Caco-2 (cell line): ENCODE measurements around the gene ASPG. TPM values are rescaled to one million over a fixed set of nuclear protein-coding genes. Genes with fewer than 3 reads are reported as not detected.

ENCODE experiments used
- BruUV-seq: library from RNA; stranded (reverse); fragments of 400-500 nt; replicated peaks from 2 replicates; lab custom pipeline; 2021; lab: Mats Ljungman, UMichigan
- CTCF ChIA-PET: fragments of 300-600 bp; sonication (Branson Sonifier 250); formaldehyde crosslinking; loops from one replicate; lab custom pipeline; 2022; ENCODE audit warnings: antibody characterized with exemption; lab: Charles Lee
- POLR2A ChIA-PET: fragments of 300-600 bp; sonication (Branson Sonifier 250); formaldehyde crosslinking; loops from one replicate; lab custom pipeline; 2022; ENCODE audit warnings: antibody characterized with exemption; lab: Charles Lee
- DNase-seq, 2 experiments: peaks; one replicate each; pipeline versions ENCODE4 v3.0.0 to v3.0.0-alpha.2; 2020 to 2022
- H3K27me3 ChIP-seq: replicated peaks from 2 replicates; pipeline ENCODE4 v1.6.0; 2011; ENCODE audit warnings: low read length; ENCODE audit not compliant: control insufficient read depth, insufficient read depth
- H3K36me3 ChIP-seq: 2 replicates; pipeline ENCODE4 v1.5.1; 2011; ENCODE audit warnings: low read length; ENCODE audit not compliant: control insufficient read depth, insufficient read depth
- H3K4me1 ChIP-seq: fragments of 250-450 bp; sonication (Bioruptor Pico); 2 replicates; pipeline ENCODE4 v1.5.1; 2020; ENCODE audit warnings: mild to moderate bottlenecking
- H3K4me3 ChIP-seq: 2 replicates; pipeline ENCODE4 v1.5.1; 2011; ENCODE audit warnings: low read depth, mild to moderate bottlenecking, control low read depth, low read length
- H3K9me3 ChIP-seq: fragments of 250-450 bp; sonication (Bioruptor Pico); 2 replicates; pipeline ENCODE4 v1.5.1; 2020; ENCODE audit warnings: mild to moderate bottlenecking, moderate library complexity
- H3K27ac Mint-ChIP-seq: one replicate; pipeline ENCODE4 v1.8.0; 2022; ENCODE audit warnings: mixed read lengths; ENCODE audit not compliant: unreplicated experiment
- H3K27me3 Mint-ChIP-seq: one replicate; pipeline ENCODE4 v1.8.0; 2022; ENCODE audit warnings: mixed read lengths; ENCODE audit not compliant: insufficient read depth, unreplicated experiment
- H3K36me3 Mint-ChIP-seq: one replicate; pipeline ENCODE4 v1.8.0; 2022; ENCODE audit warnings: mild to moderate bottlenecking, mixed read lengths; ENCODE audit not compliant: insufficient read depth, unreplicated experiment
- H3K4me1 Mint-ChIP-seq: one replicate; pipeline ENCODE4 v1.8.0; 2022; ENCODE audit warnings: low read depth, mixed read lengths; ENCODE audit not compliant: unreplicated experiment
- H3K4me3 Mint-ChIP-seq: one replicate; pipeline ENCODE4 v1.8.0; 2022; ENCODE audit warnings: mild to moderate bottlenecking, moderate library complexity, mixed read lengths; ENCODE audit not compliant: unreplicated experiment
- H3K9me3 Mint-ChIP-seq: one replicate; pipeline ENCODE4 v1.8.0; 2022; ENCODE audit warnings: mixed read lengths; ENCODE audit not compliant: unreplicated experiment
- intact Hi-C: fragments of 100-400 bp; cut with micrococcal nuclease; formaldehyde crosslinking; loops from one replicate; pipeline ENCODE4 v1.10.0; 2022; ENCODE audit not compliant: unreplicated experiment
- total RNA-seq: library from RNA; stranded (reverse); gene quantifications from 2 replicates; pipeline ENCODE4 v1.2.3, GENCODE V29; 2022
- TF ChIP-seq, protein P1 (sequence below), 2 experiments: fragments of 200-600 bp in 1 of 2; IDR thresholded peaks; 1 replicate in 1 of 2; 2 replicates in 1 of 2; pipeline versions ENCODE4 v1.5.1 to v1.8.0; 2011 to 2022; ENCODE audit warnings: antibody characterized with exemption in 1 of 2, control low read depth in 1 of 2, inconsistent platforms in 1 of 2, low read depth in 1 of 2, low read length in 1 of 2, mild to moderate bottlenecking in 1 of 2, moderate library complexity in 1 of 2; ENCODE audit not compliant: insufficient read depth in 1 of 2, severe bottlenecking in 1 of 2, unreplicated experiment in 1 of 2

Gene ASPG
- total RNA-seq, 1 experiment from 2014 or later: not detected

DNA sequence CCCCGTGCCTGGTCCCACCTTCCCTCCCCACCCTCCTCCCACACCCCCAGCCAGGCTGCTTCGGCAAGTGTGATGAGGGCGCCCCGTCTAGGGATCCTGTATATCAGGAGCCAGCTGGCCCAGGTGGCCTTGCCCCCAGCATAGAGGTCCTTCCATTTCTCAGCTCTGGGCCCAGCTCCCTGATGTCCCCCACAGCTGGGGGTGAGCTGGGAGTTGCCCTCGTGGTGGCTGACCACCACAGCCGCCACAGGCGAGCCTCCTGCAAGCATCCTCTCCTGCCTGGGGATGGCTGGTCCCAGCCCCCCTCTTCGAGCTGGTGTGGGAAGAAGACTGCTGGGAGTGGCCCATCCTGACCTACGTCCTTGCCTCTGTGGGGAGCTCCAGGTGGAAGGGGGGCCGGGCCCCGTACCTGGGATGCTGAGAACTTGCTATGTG, 7.4 kb downstream of the ASPG start:
- Mint-ChIP-seq H3K27ac (no peak overlapping the region), H3K4me3 (no peak overlapping the region), H3K4me1 (no peaks in the 10 kb centered on the region), H3K36me3 (peaks cover 6% of the 10 kb centered on the region), H3K27me3 (peaks cover 3% of the 10 kb centered on the region), H3K9me3 (no peaks in the 10 kb centered on the region)
- no TSS peak for BruUV-seq
- ChIA-PET POLR2A (no interaction called here), CTCF (interaction anchor here (0.6 to 1.4 kb wide), 2 partner anchors 15 to 1284 kb away, joined by 5 to 6 read pairs; no protein-coding TSS in a partner anchor)
- no peaks in the 10 kb centered on the region for H3K4me1 ChIP-seq
- DNase-seq: no peak
- intact Hi-C loops: no loop called here
- TF ChIP-seq, protein P1, sequence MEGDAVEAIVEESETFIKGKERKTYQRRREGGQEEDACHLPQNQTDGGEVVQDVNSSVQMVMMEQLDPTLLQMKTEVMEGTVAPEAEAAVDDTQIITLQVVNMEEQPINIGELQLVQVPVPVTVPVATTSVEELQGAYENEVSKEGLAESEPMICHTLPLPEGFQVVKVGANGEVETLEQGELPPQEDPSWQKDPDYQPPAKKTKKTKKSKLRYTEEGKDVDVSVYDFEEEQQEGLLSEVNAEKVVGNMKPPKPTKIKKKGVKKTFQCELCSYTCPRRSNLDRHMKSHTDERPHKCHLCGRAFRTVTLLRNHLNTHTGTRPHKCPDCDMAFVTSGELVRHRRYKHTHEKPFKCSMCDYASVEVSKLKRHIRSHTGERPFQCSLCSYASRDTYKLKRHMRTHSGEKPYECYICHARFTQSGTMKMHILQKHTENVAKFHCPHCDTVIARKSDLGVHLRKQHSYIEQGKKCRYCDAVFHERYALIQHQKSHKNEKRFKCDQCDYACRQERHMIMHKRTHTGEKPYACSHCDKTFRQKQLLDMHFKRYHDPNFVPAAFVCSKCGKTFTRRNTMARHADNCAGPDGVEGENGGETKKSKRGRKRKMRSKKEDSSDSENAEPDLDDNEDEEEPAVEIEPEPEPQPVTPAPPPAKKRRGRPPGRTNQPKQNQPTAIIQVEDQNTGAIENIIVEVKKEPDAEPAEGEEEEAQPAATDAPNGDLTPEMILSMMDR (IDR thresholded peaks at IDR 0.05; ENCODE audit: insufficient read depth in 1 of 2, low read depth in 1 of 2, low read length in 1 of 2, severe bottlenecking in 1 of 2, unreplicated experiment in 1 of 2): no peak
- no peak overlapping the region for H3K4me3 ChIP-seq
- no peaks in the 10 kb centered on the region for H3K27me3 ChIP-seq
- H3K9me3 ChIP-seq: no peaks in the 10 kb centered on the region
- no peaks in the 10 kb centered on the region for H3K36me3 ChIP-seq

DNA sequence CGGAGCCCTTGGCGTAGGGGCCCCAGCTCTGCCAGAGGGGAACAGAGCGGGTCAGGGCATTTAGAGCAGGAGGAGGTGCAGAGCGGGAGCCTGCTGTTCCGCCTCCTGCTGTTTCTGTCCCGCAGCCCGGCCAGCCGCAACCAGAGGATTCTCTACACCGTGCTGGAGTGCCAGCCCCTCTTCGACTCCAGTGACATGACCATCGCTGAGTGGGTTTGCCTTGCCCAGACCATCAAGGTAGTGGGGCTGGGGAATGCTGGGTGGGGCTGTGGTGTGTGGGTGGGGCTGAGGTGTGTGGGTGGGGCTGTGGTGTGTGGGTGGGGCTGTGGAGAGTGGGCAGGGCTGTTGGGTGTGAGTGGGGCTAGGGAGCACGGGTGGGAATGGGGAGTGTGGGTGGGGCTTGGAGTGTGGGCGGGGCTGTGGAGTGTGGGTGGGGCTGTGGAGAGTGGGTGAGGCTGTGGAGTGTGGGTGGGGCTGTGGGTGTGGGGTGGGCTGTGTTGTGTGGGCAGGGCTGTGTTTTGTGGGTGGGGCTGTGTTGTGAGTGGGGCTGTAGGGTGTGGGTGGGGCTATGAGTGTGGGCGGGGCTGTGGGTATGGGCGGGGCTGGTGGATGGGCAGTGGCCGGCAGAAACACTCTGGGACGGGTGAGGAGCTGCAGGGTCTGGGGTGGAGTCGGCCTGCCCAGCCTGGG, 8.0 kb downstream of the ASPG start:
- ChIA-PET CTCF (interaction anchor here (0.6 to 1.4 kb wide), 4 partner anchors 9 to 1284 kb away, joined by 3 to 6 read pairs (median 4); no protein-coding TSS in a partner anchor), POLR2A (no interaction called here)
- H3K9me3 ChIP-seq: no peaks in the 10 kb centered on the region

DNA sequence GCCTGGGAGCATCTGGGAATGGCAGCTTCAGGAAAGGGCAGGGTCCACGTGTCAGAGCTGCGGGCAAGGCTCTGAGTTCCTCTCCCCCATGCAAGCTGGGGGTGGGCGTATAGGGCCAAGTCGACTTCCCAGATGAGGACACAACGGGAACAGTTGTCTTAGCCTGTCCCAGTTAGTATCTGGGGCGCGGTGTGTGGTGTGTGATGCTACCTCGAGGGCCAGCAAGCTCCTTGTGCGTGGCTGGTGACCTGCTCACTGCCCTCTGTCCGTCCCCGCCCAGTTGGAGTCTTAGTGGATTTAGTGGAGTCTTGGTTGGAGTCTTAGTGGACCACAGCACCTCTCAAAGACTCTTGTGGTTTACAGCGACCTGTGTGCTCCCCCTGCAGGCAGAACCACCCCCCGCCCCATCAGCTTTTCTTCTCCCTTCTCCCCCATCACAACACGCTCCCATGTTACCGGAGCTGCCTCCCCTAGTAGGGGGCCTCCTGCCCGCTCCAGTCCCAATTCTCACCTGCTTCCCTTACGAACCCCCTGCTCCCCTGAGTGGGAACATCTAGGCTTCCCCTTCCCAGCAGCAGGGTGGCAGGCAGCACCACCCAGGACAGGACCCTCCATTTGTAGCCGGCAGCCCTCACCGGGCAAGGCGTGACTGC, 8.7 kb downstream of the ASPG start:
- DNase-seq: no peak
- BruUV-seq: no TSS peak
- H3K4me1 ChIP-seq: no peaks in the 10 kb centered on the region
- TF ChIP-seq, protein P1 (IDR thresholded peaks at IDR 0.05; ENCODE audit: insufficient read depth in 1 of 2, low read depth in 1 of 2, low read length in 1 of 2, severe bottlenecking in 1 of 2, unreplicated experiment in 1 of 2): no peak
- Mint-ChIP-seq H3K27me3 (peaks cover 3% of the 10 kb centered on the region), H3K4me3 (no peak overlapping the region), H3K9me3 (no peaks in the 10 kb centered on the region), H3K36me3 (peaks cover 6% of the 10 kb centered on the region), H3K27ac (no peak overlapping the region), H3K4me1 (no peaks in the 10 kb centered on the region)
- POLR2A ChIA-PET: no interaction called here
- CTCF ChIA-PET: interaction anchor here (0.6 to 0.9 kb wide), 3 partner anchors 10 to 36 kb away, joined by 3 read pairs; no protein-coding TSS in a partner anchor
- H3K36me3 ChIP-seq: no peaks in the 10 kb centered on the region
- H3K27me3 ChIP-seq: no peaks in the 10 kb centered on the region
- H3K4me3 ChIP-seq: no peak overlapping the region
- intact Hi-C loops: loop anchor here (1.0 kb wide), 1 partner anchor 37 kb away; no protein-coding TSS in a partner anchor
- H3K9me3 ChIP-seq: no peaks in the 10 kb centered on the region

More for the DNA sequence above, 8.0 kb downstream of the ASPG start:
- intact Hi-C loops: loop anchor here (1.0 kb wide), 1 partner anchor 38 kb away; no protein-coding TSS in a partner anchor
- no peaks in the 10 kb centered on the region for H3K9me3 Mint-ChIP-seq
- no peak overlapping the region for H3K4me3 Mint-ChIP-seq
- peaks cover 3% of the 10 kb centered on the region for H3K27me3 Mint-ChIP-seq
- peaks cover 6% of the 10 kb centered on the region for H3K36me3 Mint-ChIP-seq
- no peak for DNase-seq
- no peaks in the 10 kb centered on the region for H3K4me1 ChIP-seq
- H3K27ac Mint-ChIP-seq: no peak overlapping the region
- H3K4me1 Mint-ChIP-seq: no peaks in the 10 kb centered on the region
- H3K36me3 ChIP-seq: no peaks in the 10 kb centered on the region
- no TSS peak for BruUV-seq
- no peaks in the 10 kb centered on the region for H3K27me3 ChIP-seq
- TF ChIP-seq, protein P1 (IDR thresholded peaks at IDR 0.05; ENCODE audit: insufficient read depth in 1 of 2, low read depth in 1 of 2, low read length in 1 of 2, severe bottlenecking in 1 of 2, unreplicated experiment in 1 of 2): no peak
- no peak overlapping the region for H3K4me3 ChIP-seq
